Tibial nerve (tissue), 4 donors: ENCODE data around the gene DNASE1L3. TPM values are rescaled to one million over a fixed set of nuclear protein-coding genes. Genes with fewer than 3 reads are reported as not detected.

Experiments
- DNase-seq, 2 donors: peaks; one replicate each; pipeline ENCODE4 v3.0.0-alpha.2; 2019; ENCODE audit warnings: low spot score in 2 of 2
- H3K27ac ChIP-seq, 4 donors: fragments of 200-600 bp; sonication (generic) in 3 of 4; one replicate each; pipeline ENCODE4 v1.5.1; 2017 to 2019; ENCODE audit warnings: mild to moderate bottlenecking in 1 of 4
- H3K27me3 ChIP-seq, 2 donors: fragments of 200-600 bp; sonication (generic) in 1 of 2; one replicate each; pipeline versions ENCODE4 v1.5.1 to v1.6.0; 2017 to 2019
- H3K36me3 ChIP-seq, 3 donors: fragments of 200-600 bp; sonication (generic); one replicate each; pipeline ENCODE4 v1.5.1; 2018 to 2019
- H3K4me1 ChIP-seq, 4 donors: fragments of 200-600 bp; sonication (generic) in 3 of 4; one replicate each; pipeline ENCODE4 v1.5.1; 2017 to 2019
- H3K4me3 ChIP-seq, 4 donors: fragments of 200-600 bp; sonication (generic) in 3 of 4; one replicate each; pipeline ENCODE4 v1.5.1; 2017 to 2019; ENCODE audit warnings: mild to moderate bottlenecking in 1 of 4, moderate library complexity in 1 of 4
- H3K9me3 ChIP-seq, 4 donors: fragments of 200-600 bp; sonication (generic) in 3 of 4; one replicate each; pipeline ENCODE4 v1.5.1; 2017 to 2019
- EP300 ChIP-seq, 2 donors: sonication (generic); formaldehyde crosslinking; IDR thresholded peaks; one replicate each; pipeline ENCODE4 v1.6.1; 2017; ENCODE audit warnings: antibody characterized with exemption in 2 of 2, mild to moderate bottlenecking in 1 of 2
- POLR2A ChIP-seq, 2 donors: fragments of 450-650 bp; IDR thresholded peaks; one replicate each; pipeline ENCODE4 v1.6.1; 2017; ENCODE audit warnings: antibody characterized with exemption in 2 of 2, mild to moderate bottlenecking in 2 of 2, moderate library complexity in 2 of 2
- WGBS, 2 donors: methylation state at CpG; one replicate each; pipeline ENCODE4 v1.1.5; 2018; 5-methylcytosine and 5-hydroxymethylcytosine counted together
- total RNA-seq, 4 donors: library from RNA; depleted of rRNA; stranded (reverse); fragments of >200 nt; gene quantifications; one replicate each; pipeline ENCODE4 v1.1.0, GENCODE V29; 2016
- TF ChIP-seq, protein P1 (sequence below), 5 experiments: fragments of 200-600 bp in 3 of 5; fragments of 450-650 bp in 2 of 5; sonication (generic) in 3 of 5; IDR thresholded peaks; one replicate each; pipeline ENCODE4 v1.5.1; 2016 to 2019; ENCODE audit warnings: antibody characterized with exemption in 5 of 5, mild to moderate bottlenecking in 3 of 5, moderate library complexity in 2 of 5

The DNASE1L3 gene
- total RNA-seq, 4 donors from 2014 or later, result 0.39 to 12.9 (median 1.5) TPM

DNA sequence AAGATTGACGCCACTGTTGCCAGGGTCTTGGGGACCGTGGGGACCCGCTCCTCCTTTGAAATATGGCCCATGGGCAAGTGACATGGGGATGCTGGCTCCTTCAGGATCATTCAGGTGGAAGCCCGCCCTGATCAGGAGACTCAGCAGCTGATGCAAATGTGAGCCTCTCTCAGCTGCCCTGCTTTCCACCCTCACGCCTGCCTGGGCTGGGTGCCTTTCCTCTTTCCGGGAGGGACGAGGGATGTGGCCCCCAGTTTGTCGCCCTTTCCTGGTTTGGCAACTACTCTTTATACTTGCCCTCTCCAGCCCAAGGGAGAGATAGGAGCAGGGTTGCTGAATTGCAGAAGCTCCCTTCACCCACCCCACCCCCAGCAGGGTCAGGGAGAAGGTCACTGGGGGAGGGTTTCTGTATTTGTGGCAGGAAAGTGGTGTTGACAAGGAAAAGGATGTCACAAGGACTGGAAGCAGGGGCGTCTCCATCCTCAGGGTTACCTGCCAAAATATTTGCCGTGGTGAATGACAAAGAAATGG is 21.8 kb downstream of the DNASE1L3 start:
- Histone ChIP-seq H3K27ac (peak overlapping the region in 1 of 4 donors; percentile 55), H3K36me3 (no peaks in the 10 kb centered on the region), H3K9me3 (no peaks in the 10 kb centered on the region), H3K4me1 (peaks cover 0 to 5% (median 0%) of the 10 kb centered on the region in 4 donors), H3K27me3 (no peaks in the 10 kb centered on the region), H3K4me3 (no peak overlapping the region)
- WGBS, 2 donors, result 68 to 73% methylated on average over 10 of the region's 10 CpGs
- DNase-seq, result no peak
- TF ChIP-seq, protein P1, sequence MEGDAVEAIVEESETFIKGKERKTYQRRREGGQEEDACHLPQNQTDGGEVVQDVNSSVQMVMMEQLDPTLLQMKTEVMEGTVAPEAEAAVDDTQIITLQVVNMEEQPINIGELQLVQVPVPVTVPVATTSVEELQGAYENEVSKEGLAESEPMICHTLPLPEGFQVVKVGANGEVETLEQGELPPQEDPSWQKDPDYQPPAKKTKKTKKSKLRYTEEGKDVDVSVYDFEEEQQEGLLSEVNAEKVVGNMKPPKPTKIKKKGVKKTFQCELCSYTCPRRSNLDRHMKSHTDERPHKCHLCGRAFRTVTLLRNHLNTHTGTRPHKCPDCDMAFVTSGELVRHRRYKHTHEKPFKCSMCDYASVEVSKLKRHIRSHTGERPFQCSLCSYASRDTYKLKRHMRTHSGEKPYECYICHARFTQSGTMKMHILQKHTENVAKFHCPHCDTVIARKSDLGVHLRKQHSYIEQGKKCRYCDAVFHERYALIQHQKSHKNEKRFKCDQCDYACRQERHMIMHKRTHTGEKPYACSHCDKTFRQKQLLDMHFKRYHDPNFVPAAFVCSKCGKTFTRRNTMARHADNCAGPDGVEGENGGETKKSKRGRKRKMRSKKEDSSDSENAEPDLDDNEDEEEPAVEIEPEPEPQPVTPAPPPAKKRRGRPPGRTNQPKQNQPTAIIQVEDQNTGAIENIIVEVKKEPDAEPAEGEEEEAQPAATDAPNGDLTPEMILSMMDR (IDR thresholded peaks at IDR 0.05), result no peak
- TF ChIP-seq EP300 (IDR thresholded peaks at IDR 0.05) (peak in 1 of 2 donors; percentile 35), POLR2A (IDR thresholded peaks at IDR 0.05) (no peak)

DNA sequence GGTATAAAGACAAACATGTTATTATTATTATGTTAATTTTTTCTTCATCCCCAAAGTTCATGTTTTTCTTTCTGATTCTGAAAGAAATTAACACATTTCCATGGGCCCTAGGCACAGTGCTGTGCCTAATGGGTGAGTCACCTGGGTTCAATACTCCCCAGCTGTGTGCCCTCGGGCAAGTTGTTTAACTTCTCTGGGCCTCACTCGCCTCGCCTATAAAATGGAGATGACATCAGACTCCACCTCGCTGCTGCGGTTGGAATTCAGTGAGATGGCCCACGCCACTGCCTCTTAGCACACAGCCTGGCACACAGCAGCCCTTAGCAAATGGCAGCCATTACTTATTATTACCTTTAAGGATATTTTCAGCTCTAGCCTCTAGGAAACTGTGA is 22.6 kb downstream of the DNASE1L3 start:
- no peak overlapping the region for H3K4me3 ChIP-seq
- WGBS, 2 donors, result 77 to 80% methylated on average over 6 of the region's 6 CpGs
- no peaks in the 10 kb centered on the region for H3K36me3 ChIP-seq
- H3K27ac ChIP-seq, result peak overlapping the region in 1 of 4 donors; percentile 55
- H3K9me3 ChIP-seq, result no peaks in the 10 kb centered on the region
- H3K4me1 ChIP-seq, result peaks cover 0 to 5% (median 0%) of the 10 kb centered on the region in 4 donors
- TF ChIP-seq, protein P1 (IDR thresholded peaks at IDR 0.05), result no peak
- TF ChIP-seq POLR2A (IDR thresholded peaks at IDR 0.05) (no peak), EP300 (IDR thresholded peaks at IDR 0.05) (no peak)
- H3K27me3 ChIP-seq, result no peaks in the 10 kb centered on the region
- DNase-seq, result no peak

DNA sequence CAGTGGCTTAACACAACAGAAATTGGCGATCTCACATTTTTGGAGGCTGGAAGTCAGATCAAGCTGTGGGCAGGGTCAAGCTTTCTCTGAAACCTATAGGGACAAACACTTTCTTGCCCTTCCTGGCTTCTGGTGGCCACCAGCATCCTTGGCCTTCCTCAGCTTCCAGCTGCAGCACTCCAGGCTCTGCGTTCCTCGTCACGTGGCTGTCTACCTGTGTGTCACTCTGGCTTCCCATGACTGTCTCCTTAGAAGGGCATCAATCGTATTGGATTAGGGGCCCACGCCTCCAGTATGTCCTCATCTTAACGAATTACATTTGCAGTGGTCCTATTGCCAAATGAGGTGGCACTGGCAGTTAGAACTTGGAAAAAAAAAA is 25.8 kb downstream of the DNASE1L3 start:
- Histone ChIP-seq H3K27me3 (no peaks in the 10 kb centered on the region), H3K4me1 (peaks cover 0 to 5% (median 0%) of the 10 kb centered on the region in 4 donors), H3K27ac (no peak overlapping the region), H3K4me3 (no peak overlapping the region), H3K36me3 (no peaks in the 10 kb centered on the region), H3K9me3 (no peaks in the 10 kb centered on the region)
- WGBS, 2 donors, result 89 to 90% methylated on average over 7 of the region's 7 CpGs
- TF ChIP-seq POLR2A (IDR thresholded peaks at IDR 0.05), result no peak
- TF ChIP-seq, protein P1 (IDR thresholded peaks at IDR 0.05), result no peak
- no peak for TF ChIP-seq EP300 (IDR thresholded peaks at IDR 0.05)
- DNase-seq, result no peak

DNA sequence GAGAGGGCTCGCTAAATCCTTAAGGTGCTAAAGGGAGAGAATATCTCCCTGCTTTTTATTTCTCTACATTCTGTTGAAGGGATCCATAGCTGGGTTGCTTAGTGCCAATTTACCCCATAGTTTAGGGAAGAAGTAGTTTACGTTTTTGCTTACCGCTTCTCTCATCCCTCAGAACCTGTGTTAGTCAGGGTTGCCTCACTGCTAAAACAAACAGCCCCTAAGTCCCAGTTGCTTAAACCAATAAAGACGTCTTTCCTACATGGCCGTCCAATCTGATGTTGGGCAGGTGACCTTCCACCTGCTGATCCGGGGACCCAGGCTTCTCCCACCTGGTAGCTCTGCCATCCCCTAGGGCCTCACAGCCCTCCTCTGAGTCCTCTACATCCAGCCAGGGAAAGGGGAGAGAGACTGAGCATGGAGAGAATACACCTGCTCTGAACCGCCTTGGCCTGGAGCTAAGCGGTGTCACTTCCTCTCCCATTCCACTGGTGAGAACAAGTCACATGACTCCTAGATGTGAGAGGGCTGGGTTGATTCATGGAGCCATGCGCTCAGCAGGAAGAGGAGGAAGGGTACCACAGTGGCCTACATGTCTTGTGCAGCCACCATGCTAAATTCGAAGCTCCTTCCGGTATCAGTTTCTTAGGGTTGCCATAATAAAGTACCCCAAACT is 26.3 kb downstream of the DNASE1L3 start:
- DNase-seq, result no peak
- Histone ChIP-seq H3K27me3 (no peaks in the 10 kb centered on the region), H3K36me3 (no peaks in the 10 kb centered on the region), H3K4me1 (peaks cover 0 to 5% (median 0%) of the 10 kb centered on the region in 4 donors), H3K9me3 (no peaks in the 10 kb centered on the region), H3K4me3 (no peak overlapping the region), H3K27ac (no peak overlapping the region)
- no peak for TF ChIP-seq POLR2A (IDR thresholded peaks at IDR 0.05)
- TF ChIP-seq EP300 (IDR thresholded peaks at IDR 0.05), result no peak
- TF ChIP-seq, protein P1 (IDR thresholded peaks at IDR 0.05), result no peak
- WGBS, 2 donors, result 91 to 93% methylated on average over 11 of the region's 11 CpGs

DNA sequence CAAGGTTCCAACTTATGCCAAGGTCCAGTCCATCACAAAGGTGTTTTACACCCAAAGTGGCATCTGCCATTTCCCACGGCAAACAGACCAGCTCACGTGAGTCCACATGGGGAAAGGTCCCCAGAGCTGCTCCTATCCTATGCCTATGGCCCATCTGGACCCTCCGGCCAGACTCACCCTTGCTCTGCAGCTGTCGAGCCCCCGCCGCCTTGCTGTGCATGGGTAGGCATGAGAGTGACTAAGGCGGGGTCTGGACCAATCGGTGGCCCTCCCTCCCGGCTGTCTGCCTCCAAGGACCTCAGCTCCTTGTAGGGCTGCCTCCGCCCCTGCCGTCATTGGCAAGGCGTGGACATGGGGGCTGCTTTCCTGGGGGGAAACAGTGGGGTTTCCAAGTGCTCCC is 26.9 kb downstream of the DNASE1L3 start:
- no peaks in the 10 kb centered on the region for H3K36me3 ChIP-seq
- DNase-seq, result no peak
- no peaks in the 10 kb centered on the region for H3K27me3 ChIP-seq
- H3K27ac ChIP-seq, result no peak overlapping the region
- 81 to 83% methylated on average over 8 of the region's 12 CpGs for WGBS, 2 donors
- no peak overlapping the region for H3K4me3 ChIP-seq
- no peaks in the 10 kb centered on the region for H3K9me3 ChIP-seq
- TF ChIP-seq, protein P1 (IDR thresholded peaks at IDR 0.05), result no peak
- TF ChIP-seq POLR2A (IDR thresholded peaks at IDR 0.05) (no peak), EP300 (IDR thresholded peaks at IDR 0.05) (no peak)
- peaks cover 0 to 5% (median 0%) of the 10 kb centered on the region in 4 donors for H3K4me1 ChIP-seq
